ENCODE data around the gene TFB2M. TPM values are rescaled to one million over a fixed set of nuclear protein-coding genes. Genes with fewer than 3 reads are reported as not detected.

TFB2M gene
- total and polyA plus RNA-seq, 2 donors (not counting 1 experiment from before 2014, with no cell fraction given), result 8.8 to 11.6 TPM

GRCh38 chr1:246526915-246527314 lies 39.1 kb downstream of the TFB2M start:
- TF ChIP-seq, protein P1, sequence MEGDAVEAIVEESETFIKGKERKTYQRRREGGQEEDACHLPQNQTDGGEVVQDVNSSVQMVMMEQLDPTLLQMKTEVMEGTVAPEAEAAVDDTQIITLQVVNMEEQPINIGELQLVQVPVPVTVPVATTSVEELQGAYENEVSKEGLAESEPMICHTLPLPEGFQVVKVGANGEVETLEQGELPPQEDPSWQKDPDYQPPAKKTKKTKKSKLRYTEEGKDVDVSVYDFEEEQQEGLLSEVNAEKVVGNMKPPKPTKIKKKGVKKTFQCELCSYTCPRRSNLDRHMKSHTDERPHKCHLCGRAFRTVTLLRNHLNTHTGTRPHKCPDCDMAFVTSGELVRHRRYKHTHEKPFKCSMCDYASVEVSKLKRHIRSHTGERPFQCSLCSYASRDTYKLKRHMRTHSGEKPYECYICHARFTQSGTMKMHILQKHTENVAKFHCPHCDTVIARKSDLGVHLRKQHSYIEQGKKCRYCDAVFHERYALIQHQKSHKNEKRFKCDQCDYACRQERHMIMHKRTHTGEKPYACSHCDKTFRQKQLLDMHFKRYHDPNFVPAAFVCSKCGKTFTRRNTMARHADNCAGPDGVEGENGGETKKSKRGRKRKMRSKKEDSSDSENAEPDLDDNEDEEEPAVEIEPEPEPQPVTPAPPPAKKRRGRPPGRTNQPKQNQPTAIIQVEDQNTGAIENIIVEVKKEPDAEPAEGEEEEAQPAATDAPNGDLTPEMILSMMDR (IDR thresholded peaks at IDR 0.05), result no peak
- no peak for TF ChIP-seq EZH2 (IDR thresholded peaks at IDR 0.05; ENCODE audit: borderline replicate concordance, insufficient read depth, low read depth, low read length, poor library complexity, severe bottlenecking)
- H3K9me3 ChIP-seq (ENCODE audit: control extremely low read depth in 1 of 3, control insufficient read depth in 2 of 3, insufficient read depth in 1 of 3, low read length in 2 of 3), result peaks cover 0 to 22% (median 5%) of the 10 kb centered on the region in 3 donors
- no peaks in the 10 kb centered on the region for H3K79me2 ChIP-seq (ENCODE audit: control insufficient read depth, insufficient read depth, low read length)
- no peak overlapping the region for H3K9ac ChIP-seq (ENCODE audit: low read length)
- no peaks in the 10 kb centered on the region for H3K36me3 ChIP-seq (replicated peaks in 1 of 2; ENCODE audit: control extremely low read depth in 1 of 2, control insufficient read depth in 1 of 2, extremely low read depth in 1 of 2, insufficient read depth in 2 of 2, low read length in 1 of 2)
- no peak overlapping the region for H3K4me3 ChIP-seq (ENCODE audit: control extremely low read depth in 1 of 5, extremely low read depth in 1 of 5, insufficient read depth in 1 of 5, low read depth in 2 of 5, low read length in 4 of 5)
- Mint-ChIP-seq H3K9me3 (ENCODE audit: insufficient read depth) (peaks cover 5% of the 10 kb centered on the region), H3K27ac (no peak overlapping the region), H3K4me3 (no peak overlapping the region), H3K4me1 (peaks cover 6% of the 10 kb centered on the region), H3K27me3 (no peaks in the 10 kb centered on the region)
- DNase-seq (no peak), ATAC-seq (ENCODE audit: low read depth) (no peak)
- H2AFZ ChIP-seq (ENCODE audit: insufficient read depth, low read depth, low read length, poor library complexity, severe bottlenecking), result no peak overlapping the region
- peaks cover 0 to 8% of the 10 kb centered on the region in 2 donors for H3K4me1 ChIP-seq (ENCODE audit: control insufficient read depth in 2 of 2, insufficient read depth in 2 of 2, low read length in 2 of 2)
- H3K27me3 ChIP-seq (replicated peaks in 1 of 4; ENCODE audit: control extremely low read depth in 1 of 4, control insufficient read depth in 3 of 4, insufficient read depth in 4 of 4, low read length in 3 of 4), result no peaks in the 10 kb centered on the region
- intact Hi-C loops (cut with micrococcal nuclease), result no loop called here
- ChIA-PET POLR2A (no interaction called here), CTCF (no interaction called here)
- no peaks in the 10 kb centered on the region for H4K20me1 ChIP-seq (ENCODE audit: control insufficient read depth, insufficient read depth, low read length, poor library complexity, severe bottlenecking)
- no peak overlapping the region for H3K27ac ChIP-seq (ENCODE audit: low read length in 2 of 2)
- WGBS (ENCODE audit: insufficient coverage), result 94% methylated on average over 7 of the region's 7 CpGs
- H3K4me2 ChIP-seq (replicated peaks; ENCODE audit: low read depth, low read length, poor library complexity, severe bottlenecking), result no peak overlapping the region

DNA sequence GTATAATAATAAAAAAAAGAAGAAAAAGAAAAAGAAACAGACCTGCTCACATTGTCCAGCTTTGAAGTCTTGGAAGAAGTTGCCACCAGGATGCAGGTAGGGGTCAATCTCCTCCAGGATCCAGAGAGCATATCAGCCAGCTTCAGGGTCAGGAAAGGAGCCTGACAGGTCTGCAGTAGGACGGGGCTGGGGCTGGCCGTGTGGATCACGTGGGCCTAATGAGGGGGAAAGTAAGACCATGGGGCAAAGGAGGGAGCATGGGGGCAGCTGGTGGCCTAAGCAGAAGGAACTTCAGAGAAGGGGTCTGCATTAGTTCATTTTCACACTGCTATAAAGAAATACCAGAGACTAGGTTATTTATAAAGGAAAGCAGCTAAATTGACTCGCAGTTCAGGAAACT lies 39.7 kb downstream of the TFB2M start:
- Histone ChIP-seq H3K79me2 (ENCODE audit: control insufficient read depth, insufficient read depth, low read length) (no peaks in the 10 kb centered on the region), H2AFZ (ENCODE audit: insufficient read depth, low read depth, low read length, poor library complexity, severe bottlenecking) (no peak overlapping the region), H3K4me3 (ENCODE audit: control extremely low read depth in 1 of 5, extremely low read depth in 1 of 5, insufficient read depth in 1 of 5, low read depth in 2 of 5, low read length in 4 of 5) (no peak overlapping the region), H3K9me3 (ENCODE audit: control extremely low read depth in 1 of 3, control insufficient read depth in 2 of 3, insufficient read depth in 1 of 3, low read length in 2 of 3) (peaks cover 0 to 22% (median 5%) of the 10 kb centered on the region in 3 donors), H3K4me2 (replicated peaks; ENCODE audit: low read depth, low read length, poor library complexity, severe bottlenecking) (no peak overlapping the region), H3K4me1 (ENCODE audit: control insufficient read depth in 2 of 2, insufficient read depth in 2 of 2, low read length in 2 of 2) (peaks cover 0 to 8% of the 10 kb centered on the region in 2 donors), H3K27me3 (replicated peaks in 1 of 4; ENCODE audit: control extremely low read depth in 1 of 4, control insufficient read depth in 3 of 4, insufficient read depth in 4 of 4, low read length in 3 of 4) (no peaks in the 10 kb centered on the region), H4K20me1 (ENCODE audit: control insufficient read depth, insufficient read depth, low read length, poor library complexity, severe bottlenecking) (no peaks in the 10 kb centered on the region), H3K36me3 (replicated peaks in 1 of 2; ENCODE audit: control extremely low read depth in 1 of 2, control insufficient read depth in 1 of 2, extremely low read depth in 1 of 2, insufficient read depth in 2 of 2, low read length in 1 of 2) (no peaks in the 10 kb centered on the region), H3K9ac (ENCODE audit: low read length) (no peak overlapping the region), H3K27ac (ENCODE audit: low read length in 2 of 2) (no peak overlapping the region)
- Mint-ChIP-seq H3K4me3 (no peak overlapping the region), H3K4me1 (peaks cover 6% of the 10 kb centered on the region), H3K27ac (no peak overlapping the region), H3K27me3 (no peaks in the 10 kb centered on the region), H3K9me3 (ENCODE audit: insufficient read depth) (peaks cover 5% of the 10 kb centered on the region)
- TF ChIP-seq, protein P1 (IDR thresholded peaks at IDR 0.05), result no peak
- TF ChIP-seq EZH2 (IDR thresholded peaks at IDR 0.05; ENCODE audit: borderline replicate concordance, insufficient read depth, low read depth, low read length, poor library complexity, severe bottlenecking), result no peak
- ChIA-PET CTCF (no interaction called here), POLR2A (no interaction called here)
- ATAC-seq (ENCODE audit: low read depth), result no peak
- 100% methylated on average over 3 of the region's 4 CpGs for WGBS (ENCODE audit: insufficient coverage)
- intact Hi-C loops (cut with micrococcal nuclease), result no loop called here
- no peak for DNase-seq

Data from B cell (primary cell).